ENCODE measurements around the gene ASPM. TPM values are rescaled to one million over a fixed set of nuclear protein-coding genes. Genes with fewer than 3 reads are reported as not detected.

The ASPM gene, protein sequence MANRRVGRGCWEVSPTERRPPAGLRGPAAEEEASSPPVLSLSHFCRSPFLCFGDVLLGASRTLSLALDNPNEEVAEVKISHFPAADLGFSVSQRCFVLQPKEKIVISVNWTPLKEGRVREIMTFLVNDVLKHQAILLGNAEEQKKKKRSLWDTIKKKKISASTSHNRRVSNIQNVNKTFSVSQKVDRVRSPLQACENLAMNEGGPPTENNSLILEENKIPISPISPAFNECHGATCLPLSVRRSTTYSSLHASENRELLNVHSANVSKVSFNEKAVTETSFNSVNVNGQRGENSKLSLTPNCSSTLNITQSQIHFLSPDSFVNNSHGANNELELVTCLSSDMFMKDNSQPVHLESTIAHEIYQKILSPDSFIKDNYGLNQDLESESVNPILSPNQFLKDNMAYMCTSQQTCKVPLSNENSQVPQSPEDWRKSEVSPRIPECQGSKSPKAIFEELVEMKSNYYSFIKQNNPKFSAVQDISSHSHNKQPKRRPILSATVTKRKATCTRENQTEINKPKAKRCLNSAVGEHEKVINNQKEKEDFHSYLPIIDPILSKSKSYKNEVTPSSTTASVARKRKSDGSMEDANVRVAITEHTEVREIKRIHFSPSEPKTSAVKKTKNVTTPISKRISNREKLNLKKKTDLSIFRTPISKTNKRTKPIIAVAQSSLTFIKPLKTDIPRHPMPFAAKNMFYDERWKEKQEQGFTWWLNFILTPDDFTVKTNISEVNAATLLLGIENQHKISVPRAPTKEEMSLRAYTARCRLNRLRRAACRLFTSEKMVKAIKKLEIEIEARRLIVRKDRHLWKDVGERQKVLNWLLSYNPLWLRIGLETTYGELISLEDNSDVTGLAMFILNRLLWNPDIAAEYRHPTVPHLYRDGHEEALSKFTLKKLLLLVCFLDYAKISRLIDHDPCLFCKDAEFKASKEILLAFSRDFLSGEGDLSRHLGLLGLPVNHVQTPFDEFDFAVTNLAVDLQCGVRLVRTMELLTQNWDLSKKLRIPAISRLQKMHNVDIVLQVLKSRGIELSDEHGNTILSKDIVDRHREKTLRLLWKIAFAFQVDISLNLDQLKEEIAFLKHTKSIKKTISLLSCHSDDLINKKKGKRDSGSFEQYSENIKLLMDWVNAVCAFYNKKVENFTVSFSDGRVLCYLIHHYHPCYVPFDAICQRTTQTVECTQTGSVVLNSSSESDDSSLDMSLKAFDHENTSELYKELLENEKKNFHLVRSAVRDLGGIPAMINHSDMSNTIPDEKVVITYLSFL (N-terminal part only)
- total RNA-seq, result 10 to 100 TPM in 1 of 2 donors, 1 to 10 TPM in 1; 9.1 to 20.1 TPM

GRCh38 chr1:197146101-197147095 is at the start of gene ASPM:
ASPM (minus strand) TSS chr1:197146669; CDS start chr1:197146437, 232 bp downstream.
- no peaks in the 10 kb centered on the region for H3K36me3 ChIP-seq
- H3K4me3 ChIP-seq, result peak within 1 kb of the TSS; percentile 68
- TF ChIP-seq, protein P1, sequence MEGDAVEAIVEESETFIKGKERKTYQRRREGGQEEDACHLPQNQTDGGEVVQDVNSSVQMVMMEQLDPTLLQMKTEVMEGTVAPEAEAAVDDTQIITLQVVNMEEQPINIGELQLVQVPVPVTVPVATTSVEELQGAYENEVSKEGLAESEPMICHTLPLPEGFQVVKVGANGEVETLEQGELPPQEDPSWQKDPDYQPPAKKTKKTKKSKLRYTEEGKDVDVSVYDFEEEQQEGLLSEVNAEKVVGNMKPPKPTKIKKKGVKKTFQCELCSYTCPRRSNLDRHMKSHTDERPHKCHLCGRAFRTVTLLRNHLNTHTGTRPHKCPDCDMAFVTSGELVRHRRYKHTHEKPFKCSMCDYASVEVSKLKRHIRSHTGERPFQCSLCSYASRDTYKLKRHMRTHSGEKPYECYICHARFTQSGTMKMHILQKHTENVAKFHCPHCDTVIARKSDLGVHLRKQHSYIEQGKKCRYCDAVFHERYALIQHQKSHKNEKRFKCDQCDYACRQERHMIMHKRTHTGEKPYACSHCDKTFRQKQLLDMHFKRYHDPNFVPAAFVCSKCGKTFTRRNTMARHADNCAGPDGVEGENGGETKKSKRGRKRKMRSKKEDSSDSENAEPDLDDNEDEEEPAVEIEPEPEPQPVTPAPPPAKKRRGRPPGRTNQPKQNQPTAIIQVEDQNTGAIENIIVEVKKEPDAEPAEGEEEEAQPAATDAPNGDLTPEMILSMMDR (IDR thresholded peaks at IDR 0.05), result no peak
- intact Hi-C loops (cut with DNase I), result no loop called here
- H3K27me3 ChIP-seq, result no peaks in the 10 kb centered on the region
- DNase-seq, result peak; percentile 96
- no peak within 1 kb of the TSS for H3K27ac ChIP-seq
- no peaks in the 10 kb centered on the region for H3K4me1 ChIP-seq
- peak within 1 kb of the TSS in 1 of 2 donors; percentile 72 for H3K9ac ChIP-seq (ENCODE audit: low read depth in 2 of 2, low read length in 2 of 2)
- no peaks in the 10 kb centered on the region for H3K9me3 ChIP-seq

DNA sequence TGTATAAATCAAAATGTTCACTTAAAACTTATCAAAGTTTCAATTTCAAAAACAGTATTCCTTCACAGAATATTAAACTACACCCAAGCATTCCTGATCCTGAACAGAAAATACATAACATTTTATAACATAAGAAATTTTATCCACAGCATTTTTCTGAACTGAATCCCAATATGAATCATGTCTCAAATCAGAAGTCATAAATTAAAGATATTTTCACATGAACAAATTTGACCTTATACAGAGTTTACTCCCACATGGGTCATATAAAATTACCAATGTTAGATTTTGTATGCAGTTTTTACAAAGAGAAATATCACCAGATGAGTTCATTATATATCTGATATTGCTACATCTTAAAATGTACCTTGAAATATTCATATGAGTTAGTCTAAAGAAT is 48.6 kb upstream of the ASPM start:
- no peak overlapping the region for H3K9ac ChIP-seq (ENCODE audit: low read depth in 2 of 2, low read length in 2 of 2)
- no peaks in the 10 kb centered on the region for H3K36me3 ChIP-seq
- H3K27me3 ChIP-seq, result no peaks in the 10 kb centered on the region
- H3K27ac ChIP-seq, result no peak overlapping the region
- peaks cover 10% of the 10 kb centered on the region for H3K4me1 ChIP-seq
- TF ChIP-seq, protein P1 (IDR thresholded peaks at IDR 0.05), result no peak
- no peak for DNase-seq
- intact Hi-C loops (cut with DNase I), result no loop called here
- H3K9me3 ChIP-seq, result no peaks in the 10 kb centered on the region
- H3K4me3 ChIP-seq, result no peak overlapping the region

- Histone ChIP-seq H3K4me3 (no peak overlapping the region), H3K9me3 (no peaks in the 10 kb centered on the region), H3K9ac (ENCODE audit: low read depth in 2 of 2, low read length in 2 of 2) (no peak overlapping the region), H3K27ac (no peak overlapping the region), H3K36me3 (peaks cover 8% of the 10 kb centered on the region), H3K4me1 (no peaks in the 10 kb centered on the region), H3K27me3 (no peaks in the 10 kb centered on the region)
- TF ChIP-seq, protein P1 (IDR thresholded peaks at IDR 0.05), result no peak
- no peak for DNase-seq
- intact Hi-C loops (cut with DNase I), result no loop called here
These were observed 37.7 kb upstream of the ASPM start for GRCh38 chr1:197184190-197184589.

- Histone ChIP-seq H3K9me3 (no peaks in the 10 kb centered on the region), H3K36me3 (peaks cover 7% of the 10 kb centered on the region), H3K27ac (no peak overlapping the region), H3K9ac (ENCODE audit: low read depth in 2 of 2, low read length in 2 of 2) (no peak overlapping the region), H3K4me1 (no peaks in the 10 kb centered on the region), H3K27me3 (no peaks in the 10 kb centered on the region), H3K4me3 (no peak overlapping the region)
- no peak for DNase-seq
- intact Hi-C loops (cut with DNase I), result no loop called here
- TF ChIP-seq, protein P1 (IDR thresholded peaks at IDR 0.05), result no peak
These were observed 36.8 kb upstream of the ASPM start for GRCh38 chr1:197183195-197183748.

Data from colonic mucosa (tissue), 4 donors.